Upper lobe of left lung (tissue), 6 donors: ENCODE data around the gene XAB2. TPM values are rescaled to one million over a fixed set of nuclear protein-coding genes. Genes with fewer than 3 reads are reported as not detected.

Experiments
- ATAC-seq, 2 donors: fragments of 200-7000 bp; cut with Tn5 transposase; one replicate each; pipeline ENCODE4 v1.9.1; 2022; ENCODE audit warnings: mild to moderate bottlenecking in 2 of 2, moderate library complexity in 2 of 2; ENCODE audit not compliant: low FRiP score in 2 of 2
- DNase-seq, 2 donors: peaks; one replicate each; pipeline ENCODE4 v3.0.0-alpha.2; 2019 to 2020
- H3K27ac ChIP-seq, 4 donors: fragments of 200-600 bp; sonication (generic); one replicate each; pipeline ENCODE4 v1.5.1; 2016 to 2019
- H3K27me3 ChIP-seq, 4 donors: fragments of 200-600 bp; sonication (generic); one replicate each; pipeline ENCODE4 v1.5.1; 2017 to 2019
- H3K36me3 ChIP-seq, 4 donors: fragments of 200-600 bp; sonication (generic); one replicate each; pipeline ENCODE4 v1.5.1; 2016 to 2019
- H3K4me1 ChIP-seq, 4 donors: fragments of 200-600 bp; sonication (generic); one replicate each; pipeline ENCODE4 v1.5.1; 2018 to 2019
- H3K4me3 ChIP-seq, 4 donors: fragments of 200-600 bp; sonication (generic); one replicate each; pipeline ENCODE4 v1.5.1; 2017 to 2019; ENCODE audit warnings: mild to moderate bottlenecking in 2 of 4, moderate library complexity in 1 of 4
- H3K9me3 ChIP-seq, 4 donors: fragments of 200-600 bp; sonication (generic); one replicate each; pipeline ENCODE4 v1.5.1; 2018 to 2019
- CTCF ChIP-seq, 6 experiments: fragments of 450-650 bp in 4 of 6; fragments of 200-600 bp in 2 of 6; sonication (generic) in 2 of 6; IDR thresholded peaks; one replicate each; pipeline ENCODE4 v1.5.1; 2016 to 2019; ENCODE audit warnings: antibody characterized with exemption in 6 of 6
- EP300 ChIP-seq, 4 donors: sonication (generic); formaldehyde crosslinking; IDR thresholded peaks; one replicate each; pipeline ENCODE4 v1.5.1; 2017; ENCODE audit warnings: antibody characterized with exemption in 4 of 4, control low read depth in 2 of 4
- POLR2A ChIP-seq, 4 donors: fragments of 450-650 bp; IDR thresholded peaks; one replicate each; pipeline ENCODE4 v1.5.1; 2016 to 2017; ENCODE audit warnings: antibody characterized with exemption in 4 of 4, mild to moderate bottlenecking in 2 of 4
- POLR2AphosphoS5 ChIP-seq, 2 donors: sonication (generic); formaldehyde crosslinking; IDR thresholded peaks; one replicate each; pipeline ENCODE4 v1.5.1; 2017; ENCODE audit warnings: antibody characterized with exemption in 2 of 2
- WGBS, 2 donors: methylation state at CpG; one replicate each; pipeline ENCODE4 v1.1.5; 2017 to 2018; 5-methylcytosine and 5-hydroxymethylcytosine counted together
- total RNA-seq, 6 donors: library from RNA; depleted of rRNA in 4 of 6; stranded (reverse); fragments of >200 nt in 4 of 6; gene quantifications; one replicate each; pipeline versions ENCODE4 v1.1.0 to v1.2.1, GENCODE V29; 2016 to 2021
- donor health status: DM: no; HTN: no; CAD: no; lungs with moderate emphysema.
- donor health status: DM: no; HTN: yes; CAD: no; lungs with severe emphysema.

The XAB2 gene
- total RNA-seq, 6 donors from 2014 or later = 35.7 to 81.7 (median 51.4) TPM

- no peak for ATAC-seq
- 93 to 94% methylated on average over 7 to 8 of the region's 8 CpGs for WGBS, 2 donors
- TF ChIP-seq CTCF (IDR thresholded peaks at IDR 0.05) = no peak
- no peak for TF ChIP-seq POLR2A (IDR thresholded peaks at IDR 0.05)
- TF ChIP-seq POLR2AphosphoS5 (IDR thresholded peaks at IDR 0.05) = no peak
- TF ChIP-seq EP300 (IDR thresholded peaks at IDR 0.05) = no peak
Measured at GRCh38 chr19:7643031-7643415, 13.7 kb upstream of the XAB2 start.

DNA sequence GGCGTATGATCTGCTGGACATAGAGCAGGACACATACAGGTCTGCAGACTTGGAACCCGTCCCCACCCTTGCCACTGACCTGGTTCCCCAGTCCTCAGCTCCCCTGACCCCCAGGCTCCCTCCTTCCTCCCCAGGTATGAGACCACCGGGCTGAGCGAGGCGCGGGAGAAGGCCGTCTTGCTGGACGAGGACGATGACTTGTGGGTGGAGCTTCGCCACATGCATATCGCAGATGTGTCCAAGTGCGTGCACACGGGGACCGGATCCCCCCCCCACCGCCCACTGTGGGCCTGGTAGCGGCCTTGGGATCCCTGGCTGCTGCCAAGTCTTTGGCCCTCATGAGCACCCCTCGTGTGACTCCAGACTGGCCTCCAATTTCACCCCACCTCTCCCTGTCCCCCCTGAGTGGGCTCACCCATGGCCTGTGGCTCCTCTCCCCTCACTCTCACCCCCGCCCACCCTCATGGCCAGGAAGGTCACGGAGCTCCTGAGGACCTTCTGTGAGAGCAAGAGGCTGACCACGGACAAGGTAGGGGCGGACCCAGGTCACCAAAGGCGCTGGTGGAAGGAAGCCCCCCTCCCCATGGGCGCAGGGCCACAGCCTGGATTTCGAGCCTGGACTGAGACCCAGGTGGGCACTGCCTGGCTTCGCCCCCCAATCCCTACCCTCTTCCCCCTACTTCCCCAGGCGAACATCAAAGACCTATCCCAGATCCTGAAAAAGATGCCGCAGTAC is 13.1 kb upstream of the XAB2 start:
- ATAC-seq = no peak
- WGBS, 2 donors = 89 to 96% methylated on average over 16 to 24 of the region's 27 CpGs
- no peak overlapping the region for H3K27ac ChIP-seq
- peaks cover 0 to 2% (median 0%) of the 10 kb centered on the region in 4 donors for H3K27me3 ChIP-seq
- no peaks in the 10 kb centered on the region for H3K9me3 ChIP-seq
- peaks cover 0 to 35% (median 6%) of the 10 kb centered on the region in 4 donors for H3K4me1 ChIP-seq
- peak in 1 of 2 donors; percentile 74 for DNase-seq
- H3K36me3 ChIP-seq = peaks cover 0 to 45% (median 21%) of the 10 kb centered on the region in 4 donors
- no peak overlapping the region for H3K4me3 ChIP-seq
- TF ChIP-seq POLR2A (IDR thresholded peaks at IDR 0.05) (no peak), CTCF (IDR thresholded peaks at IDR 0.05) (no peak), POLR2AphosphoS5 (IDR thresholded peaks at IDR 0.05) (no peak), EP300 (IDR thresholded peaks at IDR 0.05) (no peak)

More at GRCh38 chr19:7643031-7643415, 13.7 kb upstream of the XAB2 start:
- Histone ChIP-seq H3K4me3 (no peak overlapping the region), H3K36me3 (peaks cover 0 to 45% (median 21%) of the 10 kb centered on the region in 4 donors), H3K27me3 (no peaks in the 10 kb centered on the region), H3K27ac (no peak overlapping the region), H3K9me3 (no peaks in the 10 kb centered on the region), H3K4me1 (peaks cover 0 to 29% (median 4%) of the 10 kb centered on the region in 4 donors)
- no peak for DNase-seq

DNA sequence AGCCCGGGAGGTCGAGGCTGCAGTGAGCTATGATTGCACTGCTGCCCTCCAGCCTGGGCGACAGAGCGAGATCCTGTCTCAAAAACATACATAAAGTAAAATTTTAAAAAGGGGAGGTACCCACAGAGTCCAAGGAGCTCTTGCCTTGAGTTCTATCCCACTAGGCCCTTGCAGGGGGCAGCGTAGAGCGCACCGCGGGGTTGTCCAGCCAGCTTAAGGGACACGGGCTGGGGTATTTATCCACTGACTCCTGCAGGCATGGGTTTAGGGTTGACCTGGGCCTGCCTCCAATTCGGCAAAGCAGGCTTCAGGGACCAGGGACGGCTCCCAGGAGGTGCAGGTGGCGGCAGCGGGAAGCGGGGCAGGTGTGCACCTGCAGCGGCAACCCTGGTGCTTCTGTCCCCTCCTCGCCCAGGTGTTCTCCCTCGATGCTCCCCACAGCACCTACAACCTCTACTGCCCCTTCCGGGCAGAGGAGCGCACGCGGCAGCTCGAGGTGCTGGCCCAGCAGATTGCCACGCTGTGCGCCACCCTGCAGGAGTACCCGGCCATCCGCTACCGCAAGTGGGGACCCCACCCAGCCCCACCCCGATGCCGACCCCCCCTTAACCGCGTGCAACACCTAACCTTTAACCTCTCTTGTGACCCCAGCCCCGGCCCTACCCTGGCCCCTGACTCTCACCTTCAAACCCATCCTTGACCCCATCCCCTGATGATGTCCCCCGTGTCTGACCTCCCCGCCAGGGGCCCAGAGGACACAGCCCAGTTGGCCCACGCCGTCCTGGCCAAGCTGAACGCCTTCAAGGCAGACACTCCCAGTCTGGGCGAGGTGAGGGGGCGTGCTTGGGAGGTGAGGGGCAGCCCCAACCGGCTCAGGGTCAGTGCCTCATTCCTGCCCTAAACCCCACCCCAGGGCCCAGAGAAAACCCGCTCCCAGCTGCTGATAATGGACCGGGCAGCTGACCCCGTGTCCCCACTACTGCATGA is 12.2 kb upstream of the XAB2 start:
- TF ChIP-seq EP300 (IDR thresholded peaks at IDR 0.05) = no peak
- TF ChIP-seq CTCF (IDR thresholded peaks at IDR 0.05) = no peak
- no peak for TF ChIP-seq POLR2A (IDR thresholded peaks at IDR 0.05)
- no peak for TF ChIP-seq POLR2AphosphoS5 (IDR thresholded peaks at IDR 0.05)
- ATAC-seq = no peak
- peaks cover 0 to 44% (median 10%) of the 10 kb centered on the region in 4 donors for H3K4me1 ChIP-seq
- 89 to 90% methylated on average over 36 to 41 of the region's 43 CpGs for WGBS, 2 donors
- no peak overlapping the region for H3K4me3 ChIP-seq
- H3K27me3 ChIP-seq = peaks cover 0 to 6% (median 0%) of the 10 kb centered on the region in 4 donors
- H3K27ac ChIP-seq = no peak overlapping the region
- H3K36me3 ChIP-seq = peaks cover 0 to 41% (median 18%) of the 10 kb centered on the region in 4 donors
- H3K9me3 ChIP-seq = no peaks in the 10 kb centered on the region
- peak in 1 of 2 donors; percentile 70 for DNase-seq

GRCh38 chr19:7640803-7641202 is 11.5 kb upstream of the XAB2 start:
- H3K27ac ChIP-seq = no peak overlapping the region
- DNase-seq = no peak
- WGBS, 2 donors = 97 to 98% methylated on average over 9 to 11 of the region's 11 CpGs
- no peak for TF ChIP-seq POLR2A (IDR thresholded peaks at IDR 0.05)
- no peak for TF ChIP-seq CTCF (IDR thresholded peaks at IDR 0.05)
- no peak for TF ChIP-seq POLR2AphosphoS5 (IDR thresholded peaks at IDR 0.05)
- no peak for TF ChIP-seq EP300 (IDR thresholded peaks at IDR 0.05)
- peaks cover 0 to 6% (median 0%) of the 10 kb centered on the region in 4 donors for H3K27me3 ChIP-seq
- H3K36me3 ChIP-seq = peaks cover 0 to 34% (median 17%) of the 10 kb centered on the region in 4 donors
- H3K9me3 ChIP-seq = no peaks in the 10 kb centered on the region
- H3K4me1 ChIP-seq = peaks cover 0 to 48% (median 15%) of the 10 kb centered on the region in 4 donors
- no peak overlapping the region for H3K4me3 ChIP-seq
- ATAC-seq = no peak
